Trophoblast cell (in vitro differentiated cells and primary cell): ENCODE measurements around the gene SMARCB1.
A peak's percentile ranks its signal among the peaks of the same experiment; 100 is the strongest.

Experiments
- DNase-seq, 2 donors: peaks; one replicate each; pipeline ENCODE4 v3.0.0-alpha.2; 2016
- H2AFZ ChIP-seq: 2 replicates; pipeline ENCODE4 v1.6.1; 2013; ENCODE audit warnings: low read length, moderate library complexity, mild to moderate bottlenecking; ENCODE audit not compliant: insufficient read depth, poor library complexity
- H2AK5ac ChIP-seq: 2 replicates; pipeline ENCODE4 v1.6.1; 2013; ENCODE audit warnings: mild to moderate bottlenecking, low read length
- H2BK120ac ChIP-seq: 2 replicates; pipeline ENCODE4 v1.6.1; 2013; ENCODE audit warnings: low read length, mild to moderate bottlenecking, moderate library complexity; ENCODE audit not compliant: insufficient read depth, poor library complexity
- H2BK12ac ChIP-seq: 2 replicates; pipeline ENCODE4 v1.6.1; 2013; ENCODE audit warnings: mild to moderate bottlenecking, low read length, moderate library complexity
- H2BK5ac ChIP-seq: 2 replicates; pipeline ENCODE4 v1.6.1; 2013; ENCODE audit warnings: low read length, low read depth, moderate library complexity, mild to moderate bottlenecking; ENCODE audit not compliant: poor library complexity
- H3K14ac ChIP-seq: 2 replicates; pipeline ENCODE4 v1.6.1; 2013; ENCODE audit warnings: mild to moderate bottlenecking, low read length
- H3K18ac ChIP-seq: 2 replicates; pipeline ENCODE4 v1.6.1; 2013; ENCODE audit warnings: mild to moderate bottlenecking, low read length
- H3K23ac ChIP-seq: 2 replicates; pipeline ENCODE4 v1.6.1; 2013; ENCODE audit warnings: low read length
- H3K27ac ChIP-seq: 2 replicates; pipeline ENCODE4 v1.5.1; 2013; ENCODE audit warnings: low read depth, mild to moderate bottlenecking, inconsistent platforms, low read length, moderate library complexity
- H3K27me3 ChIP-seq: 2 replicates; pipeline ENCODE4 v1.6.1; 2013; ENCODE audit warnings: inconsistent platforms, mild to moderate bottlenecking, low read length, moderate library complexity; ENCODE audit not compliant: insufficient read depth
- H3K36me3 ChIP-seq, 2 experiments: 1 replicate in 1 of 2; 2 replicates in 1 of 2; pipeline ENCODE4 v1.6.1; 2013; ENCODE audit warnings: low read length in 2 of 2, mild to moderate bottlenecking in 2 of 2, moderate library complexity in 1 of 2; ENCODE audit not compliant: insufficient read depth in 2 of 2, control insufficient read depth in 1 of 2
- H3K4ac ChIP-seq: 2 replicates; pipeline ENCODE4 v1.6.1; 2013; ENCODE audit warnings: low read depth, mild to moderate bottlenecking, low read length, moderate library complexity
- H3K4me1 ChIP-seq, 2 experiments: 1 replicate in 1 of 2; 2 replicates in 1 of 2; pipeline ENCODE4 v1.6.1; 2013; ENCODE audit warnings: low read length in 2 of 2, mild to moderate bottlenecking in 2 of 2, moderate library complexity in 1 of 2; ENCODE audit not compliant: insufficient read depth in 2 of 2, control insufficient read depth in 1 of 2
- H3K4me2 ChIP-seq: 2 replicates; pipeline ENCODE4 v1.6.1; 2013; ENCODE audit warnings: inconsistent platforms, mild to moderate bottlenecking, low read length, moderate library complexity
- H3K4me3 ChIP-seq: 2 replicates; pipeline ENCODE4 v1.5.1; 2013; ENCODE audit warnings: mild to moderate bottlenecking, low read depth, low read length, inconsistent platforms
- H3K79me1 ChIP-seq: one replicate; pipeline ENCODE4 v1.6.1; 2013; ENCODE audit warnings: low read length
- H3K79me2 ChIP-seq: 2 replicates; pipeline ENCODE4 v1.6.1; 2013; ENCODE audit warnings: low read length, mild to moderate bottlenecking; ENCODE audit not compliant: control insufficient read depth, insufficient read depth, poor library complexity
- H3K9ac ChIP-seq: 2 replicates; pipeline ENCODE4 v1.6.1; 2013; ENCODE audit warnings: mild to moderate bottlenecking, low read length
- H3K9me3 ChIP-seq: 2 replicates; pipeline ENCODE4 v1.6.1; 2013; ENCODE audit warnings: low read depth, mild to moderate bottlenecking, control low read depth, inconsistent platforms, low read length; ENCODE audit not compliant: insufficient read depth
- H4K12ac ChIP-seq: 2 replicates; pipeline ENCODE4 v1.6.1; 2013; ENCODE audit warnings: low read depth, mild to moderate bottlenecking, low read length, moderate library complexity
- H4K8ac ChIP-seq: 2 replicates; pipeline ENCODE4 v1.6.1; 2013; ENCODE audit warnings: low read depth, mild to moderate bottlenecking, low read length, moderate library complexity
- H4K91ac ChIP-seq: one replicate; pipeline ENCODE4 v1.6.1; 2013; ENCODE audit warnings: low read depth, mild to moderate bottlenecking, low read length, moderate library complexity
- WGBS: extraction: QIAGEN DNeasy Blood & Tissue Kit; methylation state at CpG from one replicate; pipeline ENCODE4 v1.1.7; 2013; ENCODE audit warnings: missing lambda C conversion rate; ENCODE audit not compliant: insufficient read length, insufficient coverage; ENCODE audit errors: extremely low coverage; 5-methylcytosine and 5-hydroxymethylcytosine counted together

Gene SMARCB1

DNA sequence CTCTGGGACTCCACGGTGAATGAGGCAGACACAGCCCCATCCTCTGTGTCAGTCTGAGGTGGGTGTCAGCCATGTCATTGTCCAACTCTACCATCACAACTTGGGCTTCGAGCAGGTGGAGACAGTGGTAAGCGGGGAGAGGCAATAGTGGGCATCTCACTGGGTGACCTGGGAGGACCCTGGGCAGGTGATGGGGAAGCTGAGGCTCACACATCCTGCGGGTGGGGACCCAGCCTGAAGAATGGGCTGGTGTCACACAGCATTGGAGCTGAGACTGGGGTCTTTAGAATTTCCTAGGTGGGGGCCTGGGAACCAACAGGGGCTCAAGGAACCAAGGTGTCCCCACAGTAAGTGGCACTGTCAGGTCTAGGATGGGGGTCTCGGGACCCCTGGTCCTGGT lies 7.0 kb upstream of the SMARCB1 start:
- Histone ChIP-seq H3K4me3 (no peak overlapping the region), H4K91ac (no peak overlapping the region), H2BK120ac (no peak overlapping the region), H3K9me3 (no peaks in the 10 kb centered on the region), H3K79me2 (no peaks in the 10 kb centered on the region), H2BK12ac (no peak overlapping the region), H3K36me3 (no peaks in the 10 kb centered on the region), H3K27ac (no peak overlapping the region), H3K4ac (no peak overlapping the region), H4K12ac (no peak overlapping the region), H4K8ac (no peak overlapping the region), H3K18ac (no peak overlapping the region), H3K27me3 (no peaks in the 10 kb centered on the region), H3K79me1 (peaks cover 3% of the 10 kb centered on the region), H3K14ac (no peak overlapping the region), H3K9ac (no peak overlapping the region), H2AFZ (no peak overlapping the region), H3K23ac (no peak overlapping the region), H3K4me1 (peaks cover 9 to 11% of the 10 kb centered on the region in 2 experiments), H3K4me2 (no peak overlapping the region), H2AK5ac (no peak overlapping the region), H2BK5ac (no peak overlapping the region)
- no peak for DNase-seq
- WGBS: no CpG with 5 or more reads among the region's 5 CpGs

DNA sequence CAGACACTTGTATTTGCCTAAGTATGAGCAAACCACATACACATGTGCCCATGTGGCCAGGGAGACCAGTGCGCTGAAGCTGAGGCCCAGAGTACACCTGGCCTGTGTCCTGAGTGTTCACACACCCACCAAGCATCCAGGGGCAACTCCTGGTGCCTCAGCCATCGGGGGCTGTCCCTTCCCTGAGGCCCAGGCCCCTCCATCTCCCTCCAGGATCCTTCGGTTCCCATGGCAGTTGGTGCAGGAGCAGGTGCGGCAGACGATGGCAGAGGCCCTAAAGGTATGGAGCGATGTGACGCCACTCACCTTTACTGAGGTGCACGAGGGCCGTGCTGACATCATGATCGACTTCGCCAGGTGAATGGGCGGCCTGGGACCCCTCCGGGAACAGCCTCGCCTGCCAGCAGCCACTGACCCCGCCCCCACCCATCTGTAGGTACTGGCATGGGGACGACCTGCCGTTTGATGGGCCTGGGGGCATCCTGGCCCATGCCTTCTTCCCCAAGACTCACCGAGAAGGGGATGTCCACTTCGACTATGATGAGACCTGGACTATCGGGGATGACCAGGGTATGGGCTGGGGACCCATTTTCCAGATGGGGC lies 6.5 kb upstream of the SMARCB1 start:
- Histone ChIP-seq H3K9ac (no peak overlapping the region), H2BK12ac (no peak overlapping the region), H3K4me2 (no peak overlapping the region), H3K79me1 (peaks cover under 1% of the 10 kb centered on the region), H4K8ac (no peak overlapping the region), H4K12ac (no peak overlapping the region), H3K79me2 (no peaks in the 10 kb centered on the region), H2BK120ac (no peak overlapping the region), H3K23ac (no peak overlapping the region), H4K91ac (no peak overlapping the region), H3K4me1 (peaks cover 4 to 6% of the 10 kb centered on the region in 2 experiments), H3K9me3 (no peaks in the 10 kb centered on the region), H2AK5ac (no peak overlapping the region), H3K14ac (no peak overlapping the region), H3K27me3 (no peaks in the 10 kb centered on the region), H3K36me3 (no peaks in the 10 kb centered on the region), H3K4me3 (no peak overlapping the region), H3K4ac (no peak overlapping the region), H3K27ac (no peak overlapping the region), H2BK5ac (no peak overlapping the region), H2AFZ (no peak overlapping the region), H3K18ac (no peak overlapping the region)
- WGBS: no CpG with 5 or more reads among the region's 20 CpGs
- no peak for DNase-seq

GRCh38 chr22:23781065-23781464 lies 5.7 kb upstream of the SMARCB1 start:
- no peak overlapping the region for H2AFZ ChIP-seq

DNA sequence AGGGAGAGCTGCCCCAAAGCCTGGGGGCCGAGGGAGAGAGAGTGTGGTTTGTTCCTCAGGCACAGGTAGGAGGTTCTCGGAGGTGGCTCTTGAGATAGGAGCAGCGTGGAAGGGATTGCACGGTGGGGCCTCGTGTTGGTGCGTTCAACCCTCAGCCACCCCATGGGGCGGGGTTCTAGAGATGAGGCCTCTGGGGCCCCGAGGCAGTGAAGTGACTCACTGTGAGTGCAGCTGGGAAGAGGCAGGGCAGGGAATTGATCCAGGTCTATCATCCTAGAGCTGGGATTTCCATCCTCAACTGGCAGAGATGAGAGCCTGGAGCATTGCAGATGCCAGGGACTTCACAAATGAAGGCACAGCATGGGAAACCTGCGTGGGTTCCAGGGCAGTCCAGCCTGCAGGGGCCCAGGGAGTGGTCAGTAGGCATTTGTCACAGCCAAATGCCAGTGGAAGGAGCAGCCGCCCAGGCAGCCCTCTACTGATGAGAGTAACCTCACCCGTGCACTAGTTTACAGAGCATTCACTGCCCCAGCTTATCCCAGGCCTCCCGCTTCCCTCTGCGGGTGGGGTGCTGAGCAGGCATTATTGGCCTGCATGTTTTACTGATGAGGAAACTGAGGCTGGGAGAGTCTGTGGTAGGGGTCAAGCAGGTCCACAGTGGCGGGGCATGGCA lies 5.1 kb upstream of the SMARCB1 start:
- Histone ChIP-seq H3K4me3 (no peak overlapping the region), H3K4ac (no peak overlapping the region), H3K79me2 (peaks cover 3% of the 10 kb centered on the region), H3K79me1 (peaks cover 5% of the 10 kb centered on the region), H3K18ac (no peak overlapping the region), H3K4me2 (no peak overlapping the region), H2BK120ac (no peak overlapping the region), H3K9ac (no peak overlapping the region), H2BK5ac (no peak overlapping the region), H3K27ac (no peak overlapping the region), H3K9me3 (no peaks in the 10 kb centered on the region), H2AFZ (no peak overlapping the region), H2BK12ac (no peak overlapping the region), H4K91ac (no peak overlapping the region), H3K23ac (no peak overlapping the region), H2AK5ac (no peak overlapping the region), H3K36me3 (no peaks in the 10 kb centered on the region), H4K8ac (no peak overlapping the region), H4K12ac (no peak overlapping the region), H3K14ac (no peak overlapping the region), H3K4me1 (peaks cover 9 to 11% of the 10 kb centered on the region in 2 experiments), H3K27me3 (no peaks in the 10 kb centered on the region)
- WGBS: no CpG with 5 or more reads among the region's 14 CpGs
- DNase-seq: peak; percentile 50 to 65

More at GRCh38 chr22:23781065-23781464, 5.7 kb upstream of the SMARCB1 start:
- no CpG with 5 or more reads among the region's 15 CpGs for WGBS
- H2AK5ac ChIP-seq: no peak overlapping the region
- no peak overlapping the region for H3K18ac ChIP-seq
- no peak overlapping the region for H2BK120ac ChIP-seq
- no peaks in the 10 kb centered on the region for H3K27me3 ChIP-seq
- no peak overlapping the region for H3K14ac ChIP-seq
- H3K9me3 ChIP-seq: no peaks in the 10 kb centered on the region
- no peaks in the 10 kb centered on the region for H3K36me3 ChIP-seq
- no peak overlapping the region for H2BK5ac ChIP-seq
- H3K79me1 ChIP-seq: no peaks in the 10 kb centered on the region
- H4K8ac ChIP-seq: no peak overlapping the region
- H3K9ac ChIP-seq: no peak overlapping the region
- H3K4me2 ChIP-seq: no peak overlapping the region
- no peak overlapping the region for H2BK12ac ChIP-seq
- peaks cover 4 to 6% of the 10 kb centered on the region in 2 experiments for H3K4me1 ChIP-seq
- no peak overlapping the region for H4K12ac ChIP-seq
- H3K23ac ChIP-seq: no peak overlapping the region
- H3K4me3 ChIP-seq: no peak overlapping the region
- H3K27ac ChIP-seq: no peak overlapping the region
- H4K91ac ChIP-seq: no peak overlapping the region
- H3K4ac ChIP-seq: no peak overlapping the region
- H3K79me2 ChIP-seq: no peaks in the 10 kb centered on the region
- no peak for DNase-seq
